HEK293 (cell line): ENCODE results near the gene TRPM2.
A peak's percentile ranks its signal among the peaks of the same experiment; 100 is the strongest.
"Not testable (repeated sequence)": the region's sequence is repeated elsewhere in the genome, so short reads cannot be mapped to it uniquely, and the experiment has no call there.

Experiments
- CTCF ChIA-PET: fragments of 350-600 bp; formaldehyde crosslinking; extraction: SDS; loops from one replicate; lab custom pipeline; 2021; ENCODE audit warnings: antibody characterized with exemption; lab: Yijun Ruan, JAX
- POLR2A ChIA-PET: fragments of 300-600 bp; formaldehyde crosslinking; extraction: SDS; loops from one replicate; lab custom pipeline; 2020; ENCODE audit warnings: antibody characterized with exemption, inconsistent platforms; lab: Yijun Ruan, JAX
- H3K27ac ChIP-seq: fragments of 200-500 bp; sonication (Bioruptor generic); 2 replicates; pipeline ENCODE4 v1.5.1; 2014; ENCODE audit warnings: low read depth, low read length, control low read depth, inconsistent platforms; ENCODE audit errors: extremely low read depth
- H3K36me3 ChIP-seq, 2 experiments: fragments of 200-500 bp in 1 of 2; sonication (Bioruptor generic) in 1 of 2; 1 replicate in 1 of 2; 2 replicates in 1 of 2; pipeline ENCODE4 v1.5.1; 2014 to 2017; ENCODE audit warnings: inconsistent platforms in 2 of 2, low read length in 2 of 2; ENCODE audit not compliant: control insufficient read depth in 2 of 2, insufficient read depth in 1 of 2
- H3K4me1 ChIP-seq: fragments of 200-500 bp; sonication (Bioruptor generic); 2 replicates; pipeline ENCODE4 v1.5.1; 2014; ENCODE audit warnings: mild to moderate bottlenecking, low read length, inconsistent platforms; ENCODE audit not compliant: control insufficient read depth, insufficient read depth
- H3K4me3 ChIP-seq: 2 replicates; pipeline ENCODE4 v1.5.1; 2011; ENCODE audit warnings: low read depth, mild to moderate bottlenecking, control low read depth, low read length, moderate library complexity
- H3K9me3 ChIP-seq: fragments of 200-500 bp; sonication (Bioruptor generic); 2 replicates; pipeline ENCODE4 v1.5.1; 2014; ENCODE audit warnings: low read depth, low read length, inconsistent platforms; ENCODE audit not compliant: control insufficient read depth, insufficient read depth
- OSR2 ChIP-seq: fragments of 450-650 bp; formaldehyde crosslinking; IDR thresholded peaks from 2 replicates; pipeline ENCODE4 v1.5.1; 2016; ENCODE audit warnings: missing biosample characterization, missing genetic modification characterization
- ZBTB8A ChIP-seq: fragments of 450-650 bp; formaldehyde crosslinking; IDR thresholded peaks from 2 replicates; pipeline ENCODE4 v1.5.1; 2016; ENCODE audit warnings: missing biosample characterization, missing genetic modification characterization
- ZFP3 ChIP-seq: fragments of 450-650 bp; formaldehyde crosslinking; IDR thresholded peaks from 2 replicates; pipeline ENCODE4 v1.5.1; 2016; ENCODE audit warnings: low read depth, missing biosample characterization, missing genetic modification characterization
- ZIC2 ChIP-seq: fragments of 450-650 bp; formaldehyde crosslinking; IDR thresholded peaks from 2 replicates; pipeline ENCODE4 v1.5.1; 2016; ENCODE audit warnings: missing biosample characterization, missing genetic modification characterization
- ZNF211 ChIP-seq: fragments of 450-650 bp; formaldehyde crosslinking; IDR thresholded peaks from 2 replicates; pipeline ENCODE4 v1.5.1; 2016; ENCODE audit warnings: low read depth, missing biosample characterization, missing genetic modification characterization
- ZNF223 ChIP-seq: fragments of 450-650 bp; formaldehyde crosslinking; IDR thresholded peaks from 2 replicates; pipeline ENCODE4 v1.5.1; 2016; ENCODE audit warnings: missing biosample characterization, missing genetic modification characterization
- ZNF248 ChIP-seq: fragments of 450-650 bp; formaldehyde crosslinking; IDR thresholded peaks from 2 replicates; pipeline ENCODE4 v1.5.1; 2017; ENCODE audit warnings: missing biosample characterization, missing genetic modification characterization
- ZNF266 ChIP-seq: fragments of 450-650 bp; formaldehyde crosslinking; IDR thresholded peaks from 2 replicates; pipeline ENCODE4 v1.5.1; 2016; ENCODE audit warnings: missing biosample characterization, missing genetic modification characterization, low read depth
- ZNF341 ChIP-seq: fragments of 450-650 bp; formaldehyde crosslinking; IDR thresholded peaks from 2 replicates; pipeline ENCODE4; 2016; ENCODE audit warnings: low read depth, missing biosample characterization, missing genetic modification characterization
- ZNF350 ChIP-seq: fragments of 450-650 bp; formaldehyde crosslinking; IDR thresholded peaks from 2 replicates; pipeline ENCODE4 v1.5.0; 2017; ENCODE audit warnings: missing biosample characterization, mild to moderate bottlenecking, missing genetic modification characterization
- ZNF404 ChIP-seq: fragments of 450-650 bp; formaldehyde crosslinking; IDR thresholded peaks from 2 replicates; pipeline ENCODE4 v1.5.1; 2017; ENCODE audit warnings: missing biosample characterization, missing genetic modification characterization
- ZNF510 ChIP-seq: fragments of 450-650 bp; formaldehyde crosslinking; IDR thresholded peaks from 2 replicates; pipeline ENCODE4 v1.5.1; 2018; ENCODE audit warnings: mild to moderate bottlenecking, missing genetic modification characterization, missing biosample characterization; ENCODE audit not compliant: insufficient replicate concordance
- ZNF677 ChIP-seq: fragments of 450-650 bp; IDR thresholded peaks from 2 replicates; pipeline ENCODE4 v1.5.0; 2018; ENCODE audit warnings: missing biosample characterization, mild to moderate bottlenecking, missing genetic modification characterization, moderate library complexity
- TF ChIP-seq, protein P1 (sequence below): fragments of 450-650 bp; formaldehyde crosslinking; IDR thresholded peaks from 2 replicates; pipeline ENCODE4 v1.5.1; 2016; ENCODE audit warnings: missing biosample characterization, missing genetic modification characterization, borderline replicate concordance
- TF ChIP-seq, protein P2 (sequence below): fragments of 450-650 bp; formaldehyde crosslinking; IDR thresholded peaks from 2 replicates; pipeline ENCODE4 v1.5.1; 2016; ENCODE audit warnings: missing biosample characterization, missing genetic modification characterization
- TF ChIP-seq, protein P3 (sequence below): fragments of 450-650 bp; formaldehyde crosslinking; IDR thresholded peaks from 2 replicates; pipeline ENCODE4 v1.5.1; 2017; ENCODE audit warnings: missing biosample characterization, missing genetic modification characterization

TRPM2 gene

DNA sequence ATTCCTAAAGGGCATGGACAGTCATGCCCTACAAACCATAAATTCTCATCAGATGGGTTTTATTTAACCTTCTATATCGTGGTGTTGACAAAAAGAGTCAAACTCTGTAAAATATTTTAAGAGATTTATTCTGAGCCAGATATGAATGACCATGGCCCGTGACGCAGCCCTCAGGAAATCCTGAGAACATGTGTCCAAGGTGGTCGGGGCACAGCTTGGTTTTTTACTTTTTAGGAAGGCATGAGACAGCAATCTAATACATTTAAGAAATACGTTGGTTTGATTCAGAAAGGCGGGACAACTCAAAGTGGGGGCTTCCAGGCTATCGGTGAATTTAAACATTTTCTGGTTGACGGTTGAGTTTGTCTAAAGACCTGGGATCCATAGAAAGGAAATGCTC lies 10.4 kb upstream of the TRPM2 start:
- H3K4me1 ChIP-seq, CTCF ChIA-PET, H3K27ac ChIP-seq, H3K36me3 ChIP-seq, POLR2A ChIA-PET, H3K4me3 ChIP-seq, H3K9me3 ChIP-seq: not testable (repeated sequence)

DNA sequence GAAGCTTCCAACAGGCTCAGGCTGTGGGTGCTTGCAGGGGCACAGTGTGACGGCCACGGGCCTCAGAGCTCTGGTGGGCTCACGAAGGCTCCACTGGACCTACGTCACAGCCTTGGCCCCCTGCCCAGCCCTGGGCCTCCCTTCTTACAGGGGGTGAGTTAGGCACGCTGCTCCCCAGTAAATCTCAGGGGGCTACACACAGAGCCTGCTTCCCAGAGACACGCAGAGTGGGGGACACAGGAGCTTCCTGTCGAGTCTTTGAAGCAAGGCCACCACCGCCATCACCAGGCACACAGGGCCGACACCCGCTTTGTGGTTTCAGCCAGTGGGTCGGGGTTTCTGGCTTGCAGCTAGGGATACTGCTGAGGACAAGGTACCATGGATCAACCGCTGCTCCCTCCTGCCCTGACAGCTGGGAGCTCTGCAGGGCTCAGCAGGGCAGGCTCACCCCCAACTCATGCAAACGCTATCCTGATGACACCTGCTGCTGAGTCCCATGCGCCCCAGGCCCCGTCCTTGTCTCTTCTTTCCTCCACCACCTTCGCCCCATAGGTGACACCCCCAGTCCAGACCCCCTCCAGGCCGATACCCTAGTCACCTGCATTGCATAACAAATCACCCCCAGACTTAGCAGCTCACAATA lies 8.8 kb upstream of the TRPM2 start:
- POLR2A ChIA-PET, result interaction anchor here (0.6 to 1.3 kb wide), 5 partner anchors 15 to 475 kb away, joined by 3 to 6 read pairs (median 4); no protein-coding TSS in a partner anchor
- H3K9me3 ChIP-seq, result no peaks in the 10 kb centered on the region
- H3K4me1 ChIP-seq, result peaks cover 3% of the 10 kb centered on the region; the same call in 1 of the 2 replicates
- no peaks in the 10 kb centered on the region for H3K36me3 ChIP-seq
- CTCF ChIA-PET, result interaction anchor here (0.5 to 0.7 kb wide), 3 partner anchors 35 to 144 kb away, joined by 3 read pairs; partner anchors contain the start of gene PFKL
- 0 out of 2 replicates have a peak, but pooled peaks have one; percentile 8 for TF ChIP-seq ZIC2 (tag by site-specific recombination)
- no peak for TF ChIP-seq ZNF211
- no peak overlapping the region for H3K27ac ChIP-seq
- no peak overlapping the region for H3K4me3 ChIP-seq

DNA sequence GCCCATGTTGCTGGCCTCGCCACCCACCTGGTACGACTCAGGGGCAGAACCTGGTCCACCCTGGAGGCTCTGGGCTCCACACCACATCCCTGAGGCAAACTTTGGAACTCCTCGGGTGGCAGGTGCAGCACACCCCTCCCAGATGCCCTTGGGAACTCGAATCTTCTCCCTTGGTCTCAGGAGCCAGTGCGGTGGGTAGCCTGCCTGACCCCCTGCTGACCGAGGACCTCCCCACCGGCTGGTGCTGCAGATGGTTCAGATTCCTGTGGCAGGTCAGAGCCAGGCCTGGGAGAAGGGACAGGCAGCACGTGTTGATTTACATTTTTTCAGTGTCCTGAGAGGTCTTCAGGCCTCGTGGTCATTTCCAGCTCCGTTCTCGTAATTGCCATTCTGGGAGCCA lies 7.9 kb upstream of the TRPM2 start:
- no peak overlapping the region for H3K27ac ChIP-seq
- POLR2A ChIA-PET, result no interaction called here

More for the DNA sequence above, 7.9 kb upstream of the TRPM2 start:
- TF ChIP-seq, protein P1, sequence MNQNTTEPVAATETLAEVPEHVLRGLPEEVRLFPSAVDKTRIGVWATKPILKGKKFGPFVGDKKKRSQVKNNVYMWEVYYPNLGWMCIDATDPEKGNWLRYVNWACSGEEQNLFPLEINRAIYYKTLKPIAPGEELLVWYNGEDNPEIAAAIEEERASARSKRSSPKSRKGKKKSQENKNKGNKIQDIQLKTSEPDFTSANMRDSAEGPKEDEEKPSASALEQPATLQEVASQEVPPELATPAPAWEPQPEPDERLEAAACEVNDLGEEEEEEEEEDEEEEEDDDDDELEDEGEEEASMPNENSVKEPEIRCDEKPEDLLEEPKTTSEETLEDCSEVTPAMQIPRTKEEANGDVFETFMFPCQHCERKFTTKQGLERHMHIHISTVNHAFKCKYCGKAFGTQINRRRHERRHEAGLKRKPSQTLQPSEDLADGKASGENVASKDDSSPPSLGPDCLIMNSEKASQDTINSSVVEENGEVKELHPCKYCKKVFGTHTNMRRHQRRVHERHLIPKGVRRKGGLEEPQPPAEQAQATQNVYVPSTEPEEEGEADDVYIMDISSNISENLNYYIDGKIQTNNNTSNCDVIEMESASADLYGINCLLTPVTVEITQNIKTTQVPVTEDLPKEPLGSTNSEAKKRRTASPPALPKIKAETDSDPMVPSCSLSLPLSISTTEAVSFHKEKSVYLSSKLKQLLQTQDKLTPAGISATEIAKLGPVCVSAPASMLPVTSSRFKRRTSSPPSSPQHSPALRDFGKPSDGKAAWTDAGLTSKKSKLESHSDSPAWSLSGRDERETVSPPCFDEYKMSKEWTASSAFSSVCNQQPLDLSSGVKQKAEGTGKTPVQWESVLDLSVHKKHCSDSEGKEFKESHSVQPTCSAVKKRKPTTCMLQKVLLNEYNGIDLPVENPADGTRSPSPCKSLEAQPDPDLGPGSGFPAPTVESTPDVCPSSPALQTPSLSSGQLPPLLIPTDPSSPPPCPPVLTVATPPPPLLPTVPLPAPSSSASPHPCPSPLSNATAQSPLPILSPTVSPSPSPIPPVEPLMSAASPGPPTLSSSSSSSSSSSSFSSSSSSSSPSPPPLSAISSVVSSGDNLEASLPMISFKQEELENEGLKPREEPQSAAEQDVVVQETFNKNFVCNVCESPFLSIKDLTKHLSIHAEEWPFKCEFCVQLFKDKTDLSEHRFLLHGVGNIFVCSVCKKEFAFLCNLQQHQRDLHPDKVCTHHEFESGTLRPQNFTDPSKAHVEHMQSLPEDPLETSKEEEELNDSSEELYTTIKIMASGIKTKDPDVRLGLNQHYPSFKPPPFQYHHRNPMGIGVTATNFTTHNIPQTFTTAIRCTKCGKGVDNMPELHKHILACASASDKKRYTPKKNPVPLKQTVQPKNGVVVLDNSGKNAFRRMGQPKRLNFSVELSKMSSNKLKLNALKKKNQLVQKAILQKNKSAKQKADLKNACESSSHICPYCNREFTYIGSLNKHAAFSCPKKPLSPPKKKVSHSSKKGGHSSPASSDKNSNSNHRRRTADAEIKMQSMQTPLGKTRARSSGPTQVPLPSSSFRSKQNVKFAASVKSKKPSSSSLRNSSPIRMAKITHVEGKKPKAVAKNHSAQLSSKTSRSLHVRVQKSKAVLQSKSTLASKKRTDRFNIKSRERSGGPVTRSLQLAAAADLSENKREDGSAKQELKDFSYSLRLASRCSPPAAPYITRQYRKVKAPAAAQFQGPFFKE (tag by site-specific recombination), result no peak
- no peak for TF ChIP-seq ZBTB8A
- TF ChIP-seq ZNF266, result no peak
- no peak for TF ChIP-seq ZIC2 (tag by site-specific recombination)
- TF ChIP-seq ZNF248, result no peak
- no peak for TF ChIP-seq ZFP3 (tag by site-specific recombination)
- TF ChIP-seq OSR2, result no peak
- TF ChIP-seq, protein P2, sequence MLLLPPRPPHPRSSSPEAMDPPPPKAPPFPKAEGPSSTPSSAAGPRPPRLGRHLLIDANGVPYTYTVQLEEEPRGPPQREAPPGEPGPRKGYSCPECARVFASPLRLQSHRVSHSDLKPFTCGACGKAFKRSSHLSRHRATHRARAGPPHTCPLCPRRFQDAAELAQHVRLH (tag by site-specific recombination), result no peak
- TF ChIP-seq ZNF341 (tag by site-specific recombination), result no peak
- TF ChIP-seq ZNF223, result no peak
- TF ChIP-seq ZNF350 (tag by site-specific recombination), result no peak
- TF ChIP-seq, protein P3, sequence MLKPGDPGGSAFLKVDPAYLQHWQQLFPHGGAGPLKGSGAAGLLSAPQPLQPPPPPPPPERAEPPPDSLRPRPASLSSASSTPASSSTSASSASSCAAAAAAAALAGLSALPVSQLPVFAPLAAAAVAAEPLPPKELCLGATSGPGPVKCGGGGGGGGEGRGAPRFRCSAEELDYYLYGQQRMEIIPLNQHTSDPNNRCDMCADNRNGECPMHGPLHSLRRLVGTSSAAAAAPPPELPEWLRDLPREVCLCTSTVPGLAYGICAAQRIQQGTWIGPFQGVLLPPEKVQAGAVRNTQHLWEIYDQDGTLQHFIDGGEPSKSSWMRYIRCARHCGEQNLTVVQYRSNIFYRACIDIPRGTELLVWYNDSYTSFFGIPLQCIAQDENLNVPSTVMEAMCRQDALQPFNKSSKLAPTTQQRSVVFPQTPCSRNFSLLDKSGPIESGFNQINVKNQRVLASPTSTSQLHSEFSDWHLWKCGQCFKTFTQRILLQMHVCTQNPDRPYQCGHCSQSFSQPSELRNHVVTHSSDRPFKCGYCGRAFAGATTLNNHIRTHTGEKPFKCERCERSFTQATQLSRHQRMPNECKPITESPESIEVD (tag by site-specific recombination), result no peak
- no peak for TF ChIP-seq ZNF404
- TF ChIP-seq ZNF677 (tag by site-specific recombination), result no peak
- TF ChIP-seq ZNF510 (tag by site-specific recombination), result no peak
- Histone ChIP-seq H3K36me3 (no peaks in the 10 kb centered on the region), H3K4me3 (no peak overlapping the region), H3K4me1 (no peaks in the 10 kb centered on the region), H3K9me3 (no peaks in the 10 kb centered on the region)
- CTCF ChIA-PET, result interaction anchor here (0.7 kb wide), 1 partner anchor 45 kb away, joined by 3 read pairs; the partner anchor contains the start of gene PFKL
